ENCODE measurements around the gene SRP19. TPM values are rescaled to one million over a fixed set of nuclear protein-coding genes. Genes with fewer than 3 reads are reported as not detected.
"Not testable (repeated sequence)": the region's sequence is repeated elsewhere in the genome, so short reads cannot be mapped to it uniquely, and the experiment has no call there.

SRP19 gene
- total and polyA plus RNA-seq, 2 of the 8 experiments (the other 6 are each of a cell fraction or from before 2014, with no cell fraction given) = 27.5 to 79.9 TPM

GRCh38 chr5:112904996-112905395 lies 43.9 kb downstream of the SRP19 start:
- not testable (repeated sequence) for H3K23ac ChIP-seq (ENCODE audit: insufficient read length); H2AK5ac ChIP-seq (ENCODE audit: low read depth, low read length); H3K9me3 ChIP-seq (ENCODE audit: insufficient read depth in 2 of 2, low read depth in 1 of 2, low read length in 1 of 2); H3K4me3 ChIP-seq (ENCODE audit: extremely low read depth in 1 of 4, insufficient read depth in 2 of 4, low read depth in 3 of 4, low read length in 4 of 4); H4K8ac ChIP-seq (ENCODE audit: extremely low read depth, insufficient read depth, low read length); H4K20me1 ChIP-seq (replicated peaks in 1 of 2; ENCODE audit: control insufficient read depth in 1 of 2, insufficient read depth in 2 of 2, low read length in 2 of 2); H3K4me1 ChIP-seq (replicated peaks in 1 of 4; ENCODE audit: control insufficient read depth in 3 of 4, insufficient read depth in 4 of 4, low read length in 3 of 4); H3K27ac ChIP-seq (ENCODE audit: low read depth, low read length); H3K9ac ChIP-seq (replicated peaks in 1 of 4; ENCODE audit: extremely low read depth in 1 of 4, low read depth in 3 of 4, low read length in 3 of 4); H3K79me2 ChIP-seq (ENCODE audit: control insufficient read depth in 1 of 2, insufficient read depth in 2 of 2, low read length in 2 of 2); H2AFZ ChIP-seq (ENCODE audit: low read length); H3K14ac ChIP-seq (ENCODE audit: insufficient read length); H4K5ac ChIP-seq (ENCODE audit: insufficient read length, low read depth, low read length); H3K18ac ChIP-seq (ENCODE audit: extremely low read depth, low read length); H3K56ac ChIP-seq (replicated peaks; ENCODE audit: insufficient read length, low read depth, low read length); H4K91ac ChIP-seq (replicated peaks; ENCODE audit: insufficient read length, low read length); H2BK12ac ChIP-seq (ENCODE audit: low read depth, low read length); FAIRE-seq; DNase-seq (ENCODE audit: low read depth in 1 of 2, low spot score in 2 of 2); H2BK20ac ChIP-seq (ENCODE audit: low read length); H3K4ac ChIP-seq (replicated peaks; ENCODE audit: insufficient read length, low read depth, low read length); H3K23me2 ChIP-seq (ENCODE audit: low read depth, low read length); H2BK5ac ChIP-seq (ENCODE audit: low read depth, low read length); H2BK120ac ChIP-seq (replicated peaks; ENCODE audit: low read depth, low read length); H3K4me2 ChIP-seq (ENCODE audit: insufficient read depth in 1 of 2, low read depth in 2 of 2, low read length in 2 of 2); H2BK15ac ChIP-seq (ENCODE audit: low read length); H3K27me3 ChIP-seq (replicated peaks in 1 of 4; ENCODE audit: control insufficient read depth in 3 of 4, extremely low read depth in 1 of 4, insufficient read depth in 3 of 4, low read length in 3 of 4); H3K79me1 ChIP-seq (ENCODE audit: low read depth, low read length)
- POLR2A ChIA-PET (ENCODE audit: partially characterized antibody) = interaction anchor here (1.7 kb wide), 1 partner anchor 16 kb away, joined by 4 read pairs; no protein-coding TSS in a partner anchor
- peaks cover 0 to 18% (median 3%) of the 10 kb centered on the region in 4 experiments; a peak in 4 of 8 replicates for H3K36me3 ChIP-seq (ENCODE audit: control insufficient read depth in 2 of 4, insufficient read depth in 4 of 4, low read length in 3 of 4)
- 88% methylated on average over 3 of the region's 3 CpGs; no CpG with 5 or more reads in 1 of the 2 experiments for WGBS, 2 experiments (ENCODE audit: extremely low coverage in 1 of 2, insufficient coverage in 1 of 2, insufficient read length in 1 of 2, insufficient replicate concordance in 2 of 2, low coverage in 1 of 2, low lambda C conversion rate in 2 of 2, missing lambda C conversion rate in 1 of 2)
- CTCF ChIA-PET (ENCODE audit: partially characterized antibody) = interaction anchor here (1.2 to 2.5 kb wide), 2 partner anchors 9 to 91 kb away, joined by 3 to 14 read pairs; no protein-coding TSS in a partner anchor
